H1 (cell line): Measurements from ENCODE around the gene RIN1.

Experiments
- CTCF ChIP-seq, 3 experiments: IDR thresholded peaks; 1 replicate in 2 of 3; 2 replicates in 1 of 3; pipeline versions ENCODE4 v1.5.1 to v1.6.1; 2011; ENCODE audit warnings: low read length in 3 of 3, mild to moderate bottlenecking in 3 of 3, inconsistent platforms in 2 of 3, low read depth in 1 of 3, moderate library complexity in 1 of 3; ENCODE audit not compliant: insufficient read depth in 1 of 3; ENCODE audit errors: control extremely low read depth in 1 of 3
- EZH2 ChIP-seq: fragments of 200-600 bp; sonication (generic); IDR thresholded peaks from 2 replicates; pipeline ENCODE4 v1.7.1; 2012; ENCODE audit warnings: low read depth, mild to moderate bottlenecking, moderate library complexity, low read length, inconsistent platforms; ENCODE audit not compliant: severe bottlenecking
- HDAC2 ChIP-seq, 2 experiments: fragments of 300-600 bp in 1 of 2; sonication (generic) in 1 of 2; IDR thresholded peaks; 2 replicates each; pipeline ENCODE4 v1.6.1; 2011 to 2012; ENCODE audit warnings: low read depth in 2 of 2, low read length in 2 of 2, mild to moderate bottlenecking in 2 of 2, moderate library complexity in 2 of 2, borderline replicate concordance in 1 of 2, inconsistent platforms in 1 of 2
- JUN ChIP-seq: IDR thresholded peaks from 2 replicates; pipeline ENCODE4 v1.6.1; 2011; ENCODE audit warnings: low read depth, mild to moderate bottlenecking, improper control_type of control experiment, low read length
- KDM5A ChIP-seq: fragments of 200-600 bp; IDR thresholded peaks from 2 replicates; pipeline ENCODE4 v1.7.1; 2012; ENCODE audit warnings: mild to moderate bottlenecking, low read length, inconsistent platforms, mixed read lengths
- POLR2A ChIP-seq, 2 experiments: IDR thresholded peaks; 1 replicate in 1 of 2; 2 replicates in 1 of 2; pipeline ENCODE4 v1.6.1; 2011; ENCODE audit warnings: low read depth in 2 of 2, low read length in 2 of 2, mild to moderate bottlenecking in 2 of 2; ENCODE audit errors: control extremely low read depth in 1 of 2
- RFX5 ChIP-seq: IDR thresholded peaks from 2 replicates; pipeline ENCODE4 v1.6.1; 2011; ENCODE audit warnings: low read depth, low read length, improper control_type of control experiment, borderline replicate concordance
- TBP ChIP-seq: IDR thresholded peaks from 2 replicates; pipeline ENCODE4 v1.6.1; 2011; ENCODE audit warnings: low read depth, low read length, improper control_type of control experiment
- TF ChIP-seq, protein P1 (sequence below): IDR thresholded peaks from 2 replicates; pipeline ENCODE4 v1.6.1; 2011; ENCODE audit warnings: low read length, improper control_type of control experiment
- TF ChIP-seq, protein P2 (sequence below): IDR thresholded peaks from 2 replicates; pipeline ENCODE4 v1.6.1; 2012; ENCODE audit warnings: low read length, inconsistent platforms

DNA sequence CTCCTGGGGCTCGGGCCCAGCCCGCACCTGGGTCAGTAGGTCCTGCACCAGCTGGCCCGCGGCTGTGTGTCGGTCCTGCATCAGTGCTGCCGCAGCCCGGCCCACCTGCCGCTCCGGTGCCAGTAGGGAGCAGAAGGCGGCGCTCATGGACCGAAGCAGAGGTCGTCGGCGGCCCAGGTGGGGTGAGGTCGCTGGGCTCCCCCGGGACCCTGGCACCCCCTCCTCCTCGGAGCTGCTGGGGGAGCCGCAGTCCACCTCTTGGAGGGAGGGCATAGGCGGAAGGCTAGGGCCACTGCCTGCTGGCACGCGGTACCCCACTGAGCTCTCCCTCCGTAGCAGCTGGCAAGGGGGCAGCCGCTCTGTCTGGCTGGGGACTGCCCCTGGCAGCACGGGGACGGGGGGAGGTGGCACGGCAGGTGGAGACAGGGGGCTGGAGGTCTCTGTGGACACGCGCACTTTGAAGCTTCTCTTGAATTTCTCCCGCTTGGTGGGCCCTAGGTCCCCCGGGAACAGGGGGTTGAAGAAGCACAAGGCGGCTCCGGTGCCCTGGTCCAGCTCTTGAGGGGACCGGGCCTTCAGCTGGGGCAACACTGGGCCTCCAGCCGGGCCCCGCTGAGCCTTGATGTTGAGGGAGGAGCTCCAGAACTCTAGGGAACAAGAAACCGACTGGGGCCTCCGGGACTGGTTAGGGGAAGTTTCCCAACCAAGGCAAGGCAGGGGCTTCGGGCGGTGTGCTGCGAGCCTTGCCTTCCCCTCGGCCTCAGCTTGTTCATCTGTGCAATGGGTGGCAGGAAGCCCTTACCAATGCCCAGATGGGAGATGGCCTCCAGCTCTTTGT is 1.4 kb downstream of the RIN1 start:
- no peak for TF ChIP-seq EZH2
- no peak for TF ChIP-seq TBP
- TF ChIP-seq, protein P1, sequence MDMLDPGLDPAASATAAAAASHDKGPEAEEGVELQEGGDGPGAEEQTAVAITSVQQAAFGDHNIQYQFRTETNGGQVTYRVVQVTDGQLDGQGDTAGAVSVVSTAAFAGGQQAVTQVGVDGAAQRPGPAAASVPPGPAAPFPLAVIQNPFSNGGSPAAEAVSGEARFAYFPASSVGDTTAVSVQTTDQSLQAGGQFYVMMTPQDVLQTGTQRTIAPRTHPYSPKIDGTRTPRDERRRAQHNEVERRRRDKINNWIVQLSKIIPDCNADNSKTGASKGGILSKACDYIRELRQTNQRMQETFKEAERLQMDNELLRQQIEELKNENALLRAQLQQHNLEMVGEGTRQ = no peak
- no peak for TF ChIP-seq CTCF (IDR thresholded peaks at IDR 0.05; ENCODE audit: control extremely low read depth in 1 of 3, insufficient read depth in 1 of 3, low read depth in 1 of 3, low read length in 3 of 3)
- no peak for TF ChIP-seq RFX5
- TF ChIP-seq HDAC2 (IDR thresholded peaks at IDR 0.05; ENCODE audit: borderline replicate concordance in 1 of 2, low read depth in 2 of 2, low read length in 2 of 2) = no peak
- TF ChIP-seq POLR2A (IDR thresholded peaks at IDR 0.05; ENCODE audit: control extremely low read depth in 1 of 2, low read depth in 2 of 2, low read length in 2 of 2) = no peak
- TF ChIP-seq KDM5A = no peak
- TF ChIP-seq, protein P2, sequence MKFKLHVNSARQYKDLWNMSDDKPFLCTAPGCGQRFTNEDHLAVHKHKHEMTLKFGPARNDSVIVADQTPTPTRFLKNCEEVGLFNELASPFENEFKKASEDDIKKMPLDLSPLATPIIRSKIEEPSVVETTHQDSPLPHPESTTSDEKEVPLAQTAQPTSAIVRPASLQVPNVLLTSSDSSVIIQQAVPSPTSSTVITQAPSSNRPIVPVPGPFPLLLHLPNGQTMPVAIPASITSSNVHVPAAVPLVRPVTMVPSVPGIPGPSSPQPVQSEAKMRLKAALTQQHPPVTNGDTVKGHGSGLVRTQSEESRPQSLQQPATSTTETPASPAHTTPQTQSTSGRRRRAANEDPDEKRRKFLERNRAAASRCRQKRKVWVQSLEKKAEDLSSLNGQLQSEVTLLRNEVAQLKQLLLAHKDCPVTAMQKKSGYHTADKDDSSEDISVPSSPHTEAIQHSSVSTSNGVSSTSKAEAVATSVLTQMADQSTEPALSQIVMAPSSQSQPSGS = no peak
- no peak for TF ChIP-seq JUN
